Dedifferentiated amniotic fluid mesenchymal stem cell (primary cell): ENCODE measurements around the gene ATP2A3.

ENCODE experiments used
- DNase-seq: peaks from one replicate; pipeline ENCODE4 v3.0.0-alpha.2; 2016; ENCODE audit errors: extremely low spot score

The ATP2A3 gene

GRCh38 chr17:3926860-3927627 is 37.2 kb downstream of the ATP2A3 start:
- DNase-seq: no peak

- no peak for DNase-seq
Measured at GRCh38 chr17:3925684-3926485, 38.4 kb downstream of the ATP2A3 start.

- DNase-seq: no peak
Measured at GRCh38 chr17:3924512-3925350, 39.5 kb downstream of the ATP2A3 start.

GRCh38 chr17:3923466-3924190 is 40.6 kb downstream of the ATP2A3 start:
- DNase-seq: no peak

GRCh38 chr17:3922765-3923164 is 41.5 kb downstream of the ATP2A3 start:
- no peak for DNase-seq

- DNase-seq: no peak
Measured at GRCh38 chr17:3921502-3922319, 42.5 kb downstream of the ATP2A3 start.

GRCh38 chr17:3921006-3921405 is 43.2 kb downstream of the ATP2A3 start:
- no peak for DNase-seq

GRCh38 chr17:3919123-3919624 is 45.1 kb downstream of the ATP2A3 start:
- no peak for DNase-seq

GRCh38 chr17:3918372-3919122 is 45.7 kb downstream of the ATP2A3 start:
- no peak for DNase-seq

- no peak for DNase-seq
Measured at GRCh38 chr17:3917391-3917931, 46.8 kb downstream of the ATP2A3 start.

- DNase-seq: no peak
Measured at GRCh38 chr17:3916825-3917224, 47.4 kb downstream of the ATP2A3 start.

- DNase-seq: no peak
Measured at GRCh38 chr17:3915995-3916696, 48.1 kb downstream of the ATP2A3 start, which contains the start of gene P2RX1. Gene P2RX1, minus strand, starts transcription at chr17:3916465. Its CDS starts 240 bp downstream, at chr17:3916225.

GRCh38 chr17:3915581-3915994 is 48.6 kb downstream of the ATP2A3 start:
- no peak for DNase-seq

- DNase-seq: no peak
Measured at GRCh38 chr17:3914312-3914670, 49.9 kb downstream of the ATP2A3 start.

- peak; percentile 42 for DNase-seq
Measured at GRCh38 chr17:3913531-3914311, 50.5 kb downstream of the ATP2A3 start.

- no peak for DNase-seq
Measured at GRCh38 chr17:3912827-3913226, 51.4 kb downstream of the ATP2A3 start.

- no peak for DNase-seq
Measured at GRCh38 chr17:3911271-3912053, 52.8 kb downstream of the ATP2A3 start.
